ENCODE data around the gene POLR2I. TPM values are rescaled to one million over a fixed set of nuclear protein-coding genes. Genes with fewer than 3 reads are reported as not detected.

Gene POLR2I
- total RNA-seq, 1 experiment from 2014 or later: 140 TPM

DNA sequence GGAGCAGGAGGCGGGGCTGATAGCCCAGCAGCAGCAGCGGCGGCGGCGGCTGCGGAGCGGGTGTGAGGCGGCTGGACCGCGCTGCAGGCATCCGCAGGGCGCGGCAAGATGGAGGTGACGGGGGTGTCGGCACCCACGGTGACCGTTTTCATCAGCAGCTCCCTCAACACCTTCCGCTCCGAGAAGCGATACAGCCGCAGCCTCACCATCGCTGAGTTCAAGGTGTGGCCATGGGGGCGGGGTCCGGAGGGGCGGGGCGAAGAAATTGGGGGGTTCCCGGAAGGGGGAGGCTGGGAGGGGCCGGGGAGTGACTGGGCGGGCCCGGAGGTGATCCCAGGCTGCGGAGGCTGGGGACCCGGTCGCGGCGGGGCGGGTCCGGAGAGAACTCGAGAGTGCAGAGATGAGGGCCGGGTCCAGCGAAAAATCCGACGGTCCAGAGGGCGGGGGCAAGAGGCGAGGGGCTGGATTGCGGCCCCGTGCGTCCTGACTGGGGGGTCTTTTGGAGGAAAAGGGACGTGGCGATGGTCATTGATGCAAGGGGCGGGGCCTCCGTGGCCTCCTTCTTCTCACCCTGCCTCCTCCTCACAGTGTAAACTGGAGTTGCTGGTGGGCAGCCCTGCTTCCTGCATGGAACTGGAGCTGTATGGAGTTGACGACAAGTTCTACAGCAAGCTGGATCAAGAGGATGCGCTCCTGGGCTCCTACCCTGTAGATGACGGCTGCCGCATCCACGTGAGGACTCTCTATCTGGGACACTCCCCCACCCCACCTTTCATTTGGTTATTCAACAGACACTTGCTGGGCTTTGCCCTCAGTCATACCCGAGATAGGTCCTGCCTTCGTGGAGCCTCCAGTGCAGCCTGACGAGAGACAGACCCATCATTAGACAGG lies 1.0 kb upstream of the POLR2I start, which contains the start of gene TBCB:
TSS of gene TBCB (plus strand) at position 16 of the 891 bp plus-strand sequence. CDS start at position 109, 93 bp downstream.
- peaks cover 18% of the 10 kb centered on the region for H3K4me1 ChIP-seq
- H3K27me3 ChIP-seq: no peaks in the 10 kb centered on the region
- H3K9me3 ChIP-seq (replicated peaks): no peaks in the 10 kb centered on the region
- H3K36me3 ChIP-seq: peaks cover 16% of the 10 kb centered on the region
- DNase-seq: no peak
- H3K4me3 ChIP-seq: peak within 1 kb of the TSS; percentile 65
- H3K27ac ChIP-seq: peak within 1 kb of the TSS; percentile 82

GRCh38 chr19:36113894-36114720 lies 568 bp downstream of the POLR2I start:
- Histone ChIP-seq H3K27me3 (no peaks in the 10 kb centered on the region), H3K27ac (peak overlapping the region; percentile 82), H3K4me1 (peaks cover 22% of the 10 kb centered on the region), H3K4me3 (peak overlapping the region; percentile 65), H3K36me3 (peaks cover 16% of the 10 kb centered on the region; the same call in 1 of the 2 replicates), H3K9me3 (replicated peaks) (no peaks in the 10 kb centered on the region)
- peak; percentile 66 to 69 for DNase-seq

DNA sequence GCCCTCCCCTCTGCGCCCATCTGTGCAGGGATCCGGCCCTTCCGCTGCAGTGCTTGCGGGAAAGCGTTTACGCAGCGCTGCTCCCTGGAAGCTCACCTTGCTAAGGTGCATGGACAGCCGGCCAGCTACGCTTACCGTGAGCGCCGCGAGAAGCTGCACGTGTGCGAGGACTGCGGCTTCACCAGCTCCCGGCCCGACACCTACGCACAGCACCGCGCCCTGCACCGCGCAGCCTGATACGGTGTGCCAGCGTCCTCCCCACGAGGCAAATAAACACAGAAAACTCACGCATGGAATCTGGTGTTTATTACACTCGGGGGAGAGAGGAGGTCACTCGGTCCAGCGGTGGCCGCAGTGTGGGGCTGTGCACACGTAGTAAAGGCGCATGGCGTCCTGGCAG lies 1.2 kb downstream of the POLR2I start:
- peak overlapping the region; percentile 65 for H3K4me3 ChIP-seq

GRCh38 chr19:36112678-36113077 lies 2.0 kb downstream of the POLR2I start:
- H3K4me3 ChIP-seq: no peak overlapping the region
- H3K9me3 ChIP-seq (replicated peaks): no peaks in the 10 kb centered on the region
- no peaks in the 10 kb centered on the region for H3K27me3 ChIP-seq
- H3K4me1 ChIP-seq: peaks cover 22% of the 10 kb centered on the region
- DNase-seq: no peak
- H3K36me3 ChIP-seq: peaks cover 11% of the 10 kb centered on the region; the same call in 1 of the 2 replicates
- H3K27ac ChIP-seq: no peak overlapping the region

More for the DNA sequence above, 1.2 kb downstream of the POLR2I start:
- Histone ChIP-seq H3K9me3 (replicated peaks) (no peaks in the 10 kb centered on the region), H3K27ac (no peak overlapping the region), H3K27me3 (no peaks in the 10 kb centered on the region), H3K4me1 (peaks cover 22% of the 10 kb centered on the region), H3K36me3 (peaks cover 16% of the 10 kb centered on the region; the same call in 1 of the 2 replicates)
- no peak for DNase-seq

GRCh38 chr19:36111200-36111539 lies 3.5 kb downstream of the POLR2I start:
- peak overlapping the region; percentile 91 for H3K27ac ChIP-seq
- H3K27me3 ChIP-seq: no peaks in the 10 kb centered on the region
- peaks cover 13% of the 10 kb centered on the region for H3K36me3 ChIP-seq
- H3K4me1 ChIP-seq: peaks cover 22% of the 10 kb centered on the region
- H3K4me3 ChIP-seq: peak overlapping the region; percentile 18
- peak; percentile 89 to 92 for DNase-seq
- H3K9me3 ChIP-seq (replicated peaks): no peaks in the 10 kb centered on the region

DNA sequence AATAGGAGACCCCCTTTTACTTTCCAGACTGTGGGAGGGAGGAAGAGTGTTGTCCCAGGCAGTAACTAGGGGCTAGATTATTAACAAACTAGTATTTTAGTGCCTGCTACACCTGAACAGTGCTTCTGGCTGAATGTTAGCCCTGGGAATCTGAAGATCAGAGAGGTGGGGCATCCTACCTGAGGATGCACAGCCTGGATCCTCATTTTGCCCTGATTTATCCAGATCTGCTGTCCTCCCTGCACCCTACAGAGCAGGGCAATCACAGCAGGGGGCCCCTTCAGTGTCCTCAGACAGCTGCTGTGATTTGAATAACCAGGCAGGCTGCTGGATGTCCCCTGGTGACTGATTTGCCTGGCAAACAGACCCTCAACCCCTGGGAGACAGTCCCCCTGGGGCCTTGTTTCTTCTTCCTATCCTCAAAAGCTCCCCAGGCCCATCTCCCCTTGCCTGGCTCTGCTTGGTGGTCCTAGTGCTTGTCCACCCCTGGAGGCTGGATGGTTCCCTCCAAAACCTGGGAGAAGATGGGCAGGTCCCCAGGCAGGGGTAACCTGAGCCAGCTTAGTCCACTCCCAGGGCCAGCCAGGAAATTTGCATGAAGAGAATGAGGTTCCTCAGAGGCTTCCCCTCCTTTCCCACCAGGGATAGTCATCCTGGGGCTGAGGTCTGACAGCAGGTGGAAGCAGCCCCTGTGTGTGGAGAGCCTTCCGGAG lies 4.0 kb downstream of the POLR2I start, which contains the start of gene OVOL3:
TSS of gene OVOL3 (plus strand) at position 657 of the 713 bp plus-strand sequence. CDS start 60 bp downstream, outside the sequence.
- H3K36me3 ChIP-seq: peaks cover 13% of the 10 kb centered on the region
- peak within 1 kb of the TSS; percentile 91 for H3K27ac ChIP-seq
- H3K4me1 ChIP-seq: peaks cover 26% of the 10 kb centered on the region
- peak within 1 kb of the TSS; percentile 18 for H3K4me3 ChIP-seq
- H3K27me3 ChIP-seq: no peaks in the 10 kb centered on the region
- no peaks in the 10 kb centered on the region for H3K9me3 ChIP-seq (replicated peaks)
- DNase-seq: peak; percentile 91 to 94

DNA sequence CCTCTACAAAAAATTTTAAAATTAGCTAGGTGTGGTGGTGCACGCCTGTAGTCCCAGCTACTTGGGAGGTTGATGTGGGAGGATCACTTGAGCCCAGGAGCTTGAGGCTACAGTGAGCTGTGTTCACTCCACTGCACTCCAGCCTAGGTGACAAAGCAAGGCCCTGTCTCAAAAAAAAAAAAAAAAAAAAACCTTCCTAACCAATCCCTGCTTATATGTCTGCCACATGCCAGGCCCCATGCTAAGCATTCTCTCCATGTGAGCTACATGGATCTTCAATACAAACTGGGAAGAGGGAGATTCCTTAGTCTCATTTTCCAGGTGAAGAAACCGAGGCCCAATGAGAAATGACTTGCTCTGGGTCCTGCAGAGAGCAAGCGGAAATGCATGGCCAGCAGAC lies 6.0 kb downstream of the POLR2I start:
- no peak overlapping the region for H3K27ac ChIP-seq
- peaks cover 26% of the 10 kb centered on the region for H3K4me1 ChIP-seq
- peaks cover 31% of the 10 kb centered on the region for H3K36me3 ChIP-seq
- no peaks in the 10 kb centered on the region for H3K27me3 ChIP-seq
- H3K4me3 ChIP-seq: no peak overlapping the region
- DNase-seq: no peak
- H3K9me3 ChIP-seq (replicated peaks): no peaks in the 10 kb centered on the region

DNA sequence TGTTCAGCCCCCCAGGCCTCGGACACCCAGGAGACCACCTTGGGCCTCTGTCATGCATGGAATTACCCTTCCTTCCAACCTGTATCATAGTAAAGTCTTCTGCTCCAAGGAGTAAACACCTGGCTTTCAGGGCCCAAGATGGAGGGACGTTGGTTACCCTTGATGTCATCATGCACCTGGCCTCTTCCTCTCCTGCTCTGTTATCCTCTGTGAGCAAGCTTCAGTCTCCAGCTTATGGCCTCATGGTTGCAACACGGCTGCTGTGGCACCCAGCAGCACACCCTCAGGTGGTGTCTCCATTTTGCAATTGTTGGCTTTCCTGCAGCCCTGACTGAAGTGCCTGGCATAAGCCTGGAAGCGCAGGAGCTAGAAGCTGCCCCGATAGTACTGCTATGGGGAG lies 7.7 kb downstream of the POLR2I start:
- Histone ChIP-seq H3K4me1 (peaks cover 20% of the 10 kb centered on the region), H3K4me3 (no peak overlapping the region), H3K9me3 (replicated peaks) (no peaks in the 10 kb centered on the region), H3K27ac (no peak overlapping the region), H3K27me3 (no peaks in the 10 kb centered on the region), H3K36me3 (peaks cover 39% of the 10 kb centered on the region)
- DNase-seq: no peak

GRCh38 chr19:36106441-36106840 lies 8.2 kb downstream of the POLR2I start:
- Histone ChIP-seq H3K27me3 (no peaks in the 10 kb centered on the region), H3K9me3 (replicated peaks) (no peaks in the 10 kb centered on the region), H3K4me1 (peaks cover 14% of the 10 kb centered on the region), H3K4me3 (no peak overlapping the region), H3K36me3 (peaks cover 41% of the 10 kb centered on the region), H3K27ac (no peak overlapping the region)
- no peak for DNase-seq

GRCh38 chr19:36103842-36104552 lies 10.7 kb downstream of the POLR2I start:
- H3K4me1 ChIP-seq: 0 out of 2 replicates have a peak, but pooled peaks cover 4% of the 10 kb centered on the region
- H3K4me3 ChIP-seq: no peak overlapping the region
- no peaks in the 10 kb centered on the region for H3K27me3 ChIP-seq
- H3K36me3 ChIP-seq: peaks cover 58% of the 10 kb centered on the region
- DNase-seq: no peak
- no peaks in the 10 kb centered on the region for H3K9me3 ChIP-seq (replicated peaks)
- no peak overlapping the region for H3K27ac ChIP-seq

DNA sequence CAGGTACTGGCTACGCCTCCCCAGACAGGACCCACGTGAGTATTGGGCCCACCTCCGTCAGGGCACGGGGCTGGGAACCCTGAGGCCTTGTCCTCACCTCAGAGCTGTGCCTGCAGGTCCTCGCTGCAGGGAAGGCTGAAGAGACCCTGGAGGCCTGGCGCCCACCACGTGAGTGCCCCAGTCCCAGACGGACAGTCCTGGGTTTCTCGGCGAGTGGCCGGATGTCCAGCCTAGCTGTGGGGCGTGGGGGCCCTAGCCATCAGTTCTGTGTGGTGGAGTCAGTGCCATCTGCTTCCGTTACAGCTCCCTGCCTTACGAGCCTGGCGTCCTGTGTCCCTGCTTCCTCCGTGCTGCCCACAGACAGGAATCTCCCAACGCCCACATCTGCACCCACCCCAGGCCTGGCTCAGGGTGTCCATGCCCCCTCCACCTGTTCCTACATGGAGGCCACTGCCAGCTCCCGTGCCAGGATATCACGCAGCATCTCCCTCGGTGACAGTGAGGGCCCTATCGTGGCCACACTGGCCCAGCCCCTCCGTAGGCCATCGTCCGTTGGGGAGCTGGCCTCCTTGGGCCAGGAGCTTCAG lies 11.5 kb downstream of the POLR2I start:
- Histone ChIP-seq H3K27me3 (no peaks in the 10 kb centered on the region), H3K27ac (no peak overlapping the region), H3K9me3 (replicated peaks) (no peaks in the 10 kb centered on the region), H3K4me1 (0 out of 2 replicates have a peak, but pooled peaks cover 4% of the 10 kb centered on the region), H3K36me3 (peaks cover 65% of the 10 kb centered on the region), H3K4me3 (no peak overlapping the region)
- DNase-seq: no peak

GRCh38 chr19:36101550-36102327 lies 12.9 kb downstream of the POLR2I start:
- no peak overlapping the region for H3K4me3 ChIP-seq
- H3K9me3 ChIP-seq (replicated peaks): no peaks in the 10 kb centered on the region
- no peak overlapping the region for H3K27ac ChIP-seq
- DNase-seq: no peak
- peaks cover 72% of the 10 kb centered on the region for H3K36me3 ChIP-seq
- H3K27me3 ChIP-seq: no peaks in the 10 kb centered on the region
- H3K4me1 ChIP-seq: 0 out of 2 replicates have a peak, but pooled peaks cover 4% of the 10 kb centered on the region

GRCh38 chr19:36100476-36100875 lies 14.2 kb downstream of the POLR2I start:
- H3K27ac ChIP-seq: no peak overlapping the region
- peaks cover 79% of the 10 kb centered on the region for H3K36me3 ChIP-seq
- no peaks in the 10 kb centered on the region for H3K4me1 ChIP-seq
- no peaks in the 10 kb centered on the region for H3K9me3 ChIP-seq (replicated peaks)
- DNase-seq: no peak
- no peaks in the 10 kb centered on the region for H3K27me3 ChIP-seq
- no peak overlapping the region for H3K4me3 ChIP-seq
